ENCODE measurements around the gene XXYLT1.

- TF ChIP-seq EZH2phosphoT487 (IDR thresholded peaks at IDR 0.05; ENCODE audit: borderline replicate concordance, low read length): no peak
- TF ChIP-seq CTCF (IDR thresholded peaks at IDR 0.05; ENCODE audit: low read depth, low read length, poor library complexity, severe bottlenecking): no peak
Observed at GRCh38 chr3:195083659-195084058, 187.3 kb downstream of the XXYLT1 start.

Data from DOHH2 (cell line).